HG03558 (cell line): ENCODE data around the gene FOXI3.
"Not testable (repeated sequence)": the region's sequence is repeated elsewhere in the genome, so short reads cannot be mapped to it uniquely, and the experiment has no call there.

ENCODE experiments used
- ATAC-seq: cut with Tn5 transposase; IDR thresholded peaks from one replicate; pipeline ENCODE4 v1.9.1; 2021; ENCODE audit warnings: moderate number of reproducible peaks; ENCODE audit not compliant: unreplicated experiment; ENCODE audit errors: extremely low read depth

FOXI3 gene

GRCh38 chr2:88443353-88443938 lies 9.0 kb downstream of the FOXI3 start:
- no peak for ATAC-seq

- ATAC-seq: no peak
These were observed 10.0 kb downstream of the FOXI3 start for GRCh38 chr2:88442473-88442872.

- ATAC-seq: no peak
These were observed 10.4 kb downstream of the FOXI3 start for GRCh38 chr2:88442061-88442460.

GRCh38 chr2:88437010-88437409 lies 15.5 kb downstream of the FOXI3 start:
- no peak for ATAC-seq

- no peak for ATAC-seq
These were observed 22.6 kb downstream of the FOXI3 start for GRCh38 chr2:88429929-88430328.

- no peak for ATAC-seq
These were observed 28.8 kb downstream of the FOXI3 start for GRCh38 chr2:88423733-88424132.

- not testable (repeated sequence) for ATAC-seq
These were observed 33.4 kb downstream of the FOXI3 start for GRCh38 chr2:88419051-88419450.

- ATAC-seq: no peak
These were observed 36.4 kb downstream of the FOXI3 start for GRCh38 chr2:88416016-88416663.

- ATAC-seq: not testable (repeated sequence)
These were observed 43.6 kb downstream of the FOXI3 start for GRCh38 chr2:88408870-88409269.

GRCh38 chr2:88400037-88400767 lies 52.3 kb downstream of the FOXI3 start:
- ATAC-seq: no peak

GRCh38 chr2:88398180-88398579 lies 54.3 kb downstream of the FOXI3 start:
- no peak for ATAC-seq
